Esophagus squamous epithelium (tissue), 5 donors: ENCODE data around the gene KLHL29. TPM values are rescaled to one million over a fixed set of nuclear protein-coding genes. Genes with fewer than 3 reads are reported as not detected.

Source experiments
- DNase-seq: peaks from one replicate; lab custom pipeline; 2025; lab: John Stamatoyannopoulos, UW
- H3K27ac ChIP-seq, 4 donors: fragments of 200-600 bp; sonication (generic); one replicate each; pipeline ENCODE4 v1.5.1; 2016 to 2019; ENCODE audit warnings: mild to moderate bottlenecking in 1 of 4
- H3K27me3 ChIP-seq, 4 donors: fragments of 200-600 bp; sonication (generic); 1 replicate in 3 of 4; 2 replicates in 1 of 4; pipeline versions ENCODE4 v1.5.1 to v1.6.0; 2017 to 2021; ENCODE audit warnings: antibody characterized with exemption in 1 of 4
- H3K36me3 ChIP-seq, 3 donors: fragments of 200-600 bp; sonication (generic); one replicate each; pipeline ENCODE4 v1.5.1; 2016 to 2019
- H3K4me1 ChIP-seq, 3 donors: fragments of 200-600 bp; sonication (generic); one replicate each; pipeline ENCODE4 v1.5.1; 2017 to 2019
- H3K4me3 ChIP-seq, 4 donors: fragments of 200-600 bp; sonication (generic); 1 replicate in 3 of 4; 2 replicates in 1 of 4; pipeline ENCODE4 v1.5.1; 2016 to 2019; ENCODE audit warnings: mild to moderate bottlenecking in 2 of 4, moderate library complexity in 1 of 4
- H3K9me3 ChIP-seq, 3 donors: fragments of 200-600 bp; sonication (generic); one replicate each; pipeline ENCODE4 v1.5.1; 2016 to 2019
- POLR2A ChIP-seq, 4 donors: fragments of 450-650 bp; IDR thresholded peaks; one replicate each; pipeline ENCODE4 v1.6.1; 2017; ENCODE audit warnings: antibody characterized with exemption in 4 of 4, mild to moderate bottlenecking in 4 of 4, moderate library complexity in 3 of 4
- WGBS, 2 donors: methylation state at CpG; one replicate each; pipeline ENCODE4 v1.1.5; 2018; 5-methylcytosine and 5-hydroxymethylcytosine counted together
- intact Hi-C: fragments of 100-400 bp; cut with DNase I; formaldehyde crosslinking; loops from one replicate; pipeline ENCODE4 v1.15.0; 2022
- total RNA-seq, 4 donors: library from RNA; depleted of rRNA; stranded (reverse); fragments of >200 nt; gene quantifications; one replicate each; pipeline ENCODE4 v1.1.0, GENCODE V29; 2016
- TF ChIP-seq, protein P1 (sequence below), 6 experiments: fragments of 450-650 bp in 4 of 6; fragments of 200-600 bp in 2 of 6; sonication (generic) in 2 of 6; IDR thresholded peaks; one replicate each; pipeline ENCODE4 v1.5.1; 2016 to 2019; ENCODE audit warnings: antibody characterized with exemption in 6 of 6, mild to moderate bottlenecking in 4 of 6, moderate library complexity in 4 of 6
- donor health status: DM: yes; HTN: yes; CAD: no.

The KLHL29 gene
- total RNA-seq, 4 donors from 2014 or later, result 3.4 to 11.8 (median 5.9) TPM

DNA sequence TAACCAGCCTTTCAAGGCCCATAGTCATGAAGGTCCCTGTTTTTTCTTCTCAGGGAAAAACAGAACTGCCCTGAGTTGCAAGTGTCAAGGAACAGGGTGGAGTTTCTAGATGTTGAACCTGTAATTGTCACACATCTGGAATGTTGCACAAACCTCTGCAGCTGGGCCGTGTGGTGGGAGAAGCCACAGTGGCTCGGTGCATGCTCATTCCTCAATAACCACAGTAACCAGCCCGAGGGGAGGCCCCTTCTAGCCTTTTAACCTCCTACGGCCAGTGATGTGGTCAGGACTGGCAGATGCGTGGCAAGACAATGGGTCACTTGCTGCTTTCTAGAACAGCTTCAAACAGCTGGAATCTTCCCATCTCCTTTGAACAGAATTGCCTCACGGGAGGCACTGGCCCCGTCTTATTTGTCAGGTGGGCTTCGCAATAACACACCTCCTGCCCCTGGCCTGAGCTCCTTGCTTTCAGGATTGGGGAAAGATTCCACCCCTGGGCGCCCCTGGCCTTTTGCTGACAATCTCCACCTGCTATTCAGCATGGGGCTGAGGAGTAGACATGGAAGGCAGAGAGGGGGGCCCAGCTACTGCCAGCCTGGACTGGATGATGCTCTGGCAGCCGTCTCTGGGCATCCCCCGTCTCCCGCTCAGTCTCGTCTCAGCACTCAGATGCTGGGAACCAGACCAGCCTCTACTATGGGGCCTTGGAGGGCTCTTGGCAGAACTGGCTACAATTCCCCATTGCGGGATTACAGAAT, 102.9 kb downstream of the KLHL29 start:
- intact Hi-C loops, result no loop called here
- Histone ChIP-seq H3K27ac (no peak overlapping the region), H3K4me1 (peaks cover 0 to 27% (median 5%) of the 10 kb centered on the region in 3 donors), H3K36me3 (no peaks in the 10 kb centered on the region), H3K4me3 (no peak overlapping the region), H3K27me3 (no peaks in the 10 kb centered on the region), H3K9me3 (no peaks in the 10 kb centered on the region)
- TF ChIP-seq, protein P1, sequence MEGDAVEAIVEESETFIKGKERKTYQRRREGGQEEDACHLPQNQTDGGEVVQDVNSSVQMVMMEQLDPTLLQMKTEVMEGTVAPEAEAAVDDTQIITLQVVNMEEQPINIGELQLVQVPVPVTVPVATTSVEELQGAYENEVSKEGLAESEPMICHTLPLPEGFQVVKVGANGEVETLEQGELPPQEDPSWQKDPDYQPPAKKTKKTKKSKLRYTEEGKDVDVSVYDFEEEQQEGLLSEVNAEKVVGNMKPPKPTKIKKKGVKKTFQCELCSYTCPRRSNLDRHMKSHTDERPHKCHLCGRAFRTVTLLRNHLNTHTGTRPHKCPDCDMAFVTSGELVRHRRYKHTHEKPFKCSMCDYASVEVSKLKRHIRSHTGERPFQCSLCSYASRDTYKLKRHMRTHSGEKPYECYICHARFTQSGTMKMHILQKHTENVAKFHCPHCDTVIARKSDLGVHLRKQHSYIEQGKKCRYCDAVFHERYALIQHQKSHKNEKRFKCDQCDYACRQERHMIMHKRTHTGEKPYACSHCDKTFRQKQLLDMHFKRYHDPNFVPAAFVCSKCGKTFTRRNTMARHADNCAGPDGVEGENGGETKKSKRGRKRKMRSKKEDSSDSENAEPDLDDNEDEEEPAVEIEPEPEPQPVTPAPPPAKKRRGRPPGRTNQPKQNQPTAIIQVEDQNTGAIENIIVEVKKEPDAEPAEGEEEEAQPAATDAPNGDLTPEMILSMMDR (IDR thresholded peaks at IDR 0.05), result no peak
- TF ChIP-seq POLR2A (IDR thresholded peaks at IDR 0.05), result no peak
- 87% methylated on average over 3 of the region's 14 CpGs; no CpG with 5 or more reads in 1 of the 2 donors for WGBS, 2 donors
- no peak for DNase-seq

DNA sequence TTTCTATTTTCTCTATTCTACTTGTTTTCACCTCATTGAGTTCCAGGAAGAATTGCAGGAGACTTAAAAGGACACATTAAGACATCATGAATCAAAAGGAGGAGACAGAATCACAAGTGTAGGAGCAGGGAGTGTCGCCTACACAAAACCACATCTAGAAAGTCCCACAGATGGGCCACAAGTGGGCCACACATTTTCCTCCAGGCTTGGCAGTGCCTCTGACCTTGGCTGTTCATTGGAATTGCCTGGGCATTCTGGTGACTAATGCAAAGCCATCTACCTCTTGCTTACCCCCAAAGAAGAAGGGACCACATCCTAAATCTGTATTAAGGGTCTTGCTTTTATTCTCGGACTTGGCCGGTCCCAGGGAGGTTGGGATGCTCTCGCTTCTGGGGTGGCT, 103.6 kb downstream of the KLHL29 start:
- Histone ChIP-seq H3K27ac (no peak overlapping the region), H3K27me3 (no peaks in the 10 kb centered on the region), H3K36me3 (no peaks in the 10 kb centered on the region), H3K4me3 (no peak overlapping the region), H3K9me3 (no peaks in the 10 kb centered on the region), H3K4me1 (peaks cover 0 to 34% (median 5%) of the 10 kb centered on the region in 3 donors)
- 40 to 83% methylated on average over 1 to 2 of the region's 4 CpGs for WGBS, 2 donors
- no peak for TF ChIP-seq POLR2A (IDR thresholded peaks at IDR 0.05)
- TF ChIP-seq, protein P1 (IDR thresholded peaks at IDR 0.05), result no peak
- intact Hi-C loops, result no loop called here
- DNase-seq, result no peak

DNA sequence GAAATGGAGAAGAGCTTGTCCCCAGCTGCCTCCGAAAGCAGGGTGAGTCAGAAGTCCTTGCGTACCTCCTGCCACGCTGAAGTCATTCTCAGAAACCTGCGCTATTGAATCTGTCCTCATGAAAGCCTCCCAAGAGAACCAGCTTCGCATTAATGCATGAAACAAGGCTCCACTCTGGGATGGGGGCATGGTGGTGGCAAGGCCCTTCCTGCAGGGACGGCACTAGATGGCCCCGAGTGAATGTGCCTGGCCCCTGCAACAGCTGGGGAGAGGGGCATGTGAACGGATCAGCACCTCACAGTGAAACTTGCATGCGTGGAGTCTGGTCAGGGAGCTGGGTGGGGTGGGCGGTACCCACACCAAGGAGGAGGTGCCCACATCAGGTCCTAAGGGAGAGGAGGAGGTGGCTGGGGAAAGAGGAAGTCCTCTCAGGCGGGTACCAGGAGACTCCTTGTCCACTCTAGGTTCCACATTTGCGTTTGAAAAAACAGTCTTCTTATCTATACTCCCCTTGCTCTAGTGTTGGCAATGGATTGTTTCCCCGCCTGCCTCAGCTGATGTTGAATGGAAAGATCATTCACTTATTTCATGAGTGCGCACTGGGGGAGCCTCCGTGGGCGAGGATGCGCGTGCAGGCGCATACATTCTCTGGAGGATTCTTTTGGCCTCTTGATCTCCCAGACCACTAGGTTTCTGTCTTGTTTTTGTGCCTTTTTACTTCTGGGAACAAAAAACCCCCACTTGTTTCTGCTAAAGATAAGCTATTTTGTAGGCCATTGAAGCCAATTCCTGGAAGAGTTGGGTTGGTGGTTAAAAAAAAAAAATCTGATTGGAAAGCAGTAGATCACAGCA, 104.7 kb downstream of the KLHL29 start:
- no peak for TF ChIP-seq POLR2A (IDR thresholded peaks at IDR 0.05)
- TF ChIP-seq, protein P1 (IDR thresholded peaks at IDR 0.05), result no peak
- no peaks in the 10 kb centered on the region for H3K9me3 ChIP-seq
- intact Hi-C loops, result no loop called here
- H3K27me3 ChIP-seq, result no peaks in the 10 kb centered on the region
- H3K36me3 ChIP-seq, result no peaks in the 10 kb centered on the region
- DNase-seq, result no peak
- peaks cover 0 to 42% (median 5%) of the 10 kb centered on the region in 3 donors for H3K4me1 ChIP-seq
- no peak overlapping the region for H3K27ac ChIP-seq
- H3K4me3 ChIP-seq, result no peak overlapping the region
- WGBS, 2 donors, result 77 to 78% methylated on average over 13 to 16 of the region's 19 CpGs

DNA sequence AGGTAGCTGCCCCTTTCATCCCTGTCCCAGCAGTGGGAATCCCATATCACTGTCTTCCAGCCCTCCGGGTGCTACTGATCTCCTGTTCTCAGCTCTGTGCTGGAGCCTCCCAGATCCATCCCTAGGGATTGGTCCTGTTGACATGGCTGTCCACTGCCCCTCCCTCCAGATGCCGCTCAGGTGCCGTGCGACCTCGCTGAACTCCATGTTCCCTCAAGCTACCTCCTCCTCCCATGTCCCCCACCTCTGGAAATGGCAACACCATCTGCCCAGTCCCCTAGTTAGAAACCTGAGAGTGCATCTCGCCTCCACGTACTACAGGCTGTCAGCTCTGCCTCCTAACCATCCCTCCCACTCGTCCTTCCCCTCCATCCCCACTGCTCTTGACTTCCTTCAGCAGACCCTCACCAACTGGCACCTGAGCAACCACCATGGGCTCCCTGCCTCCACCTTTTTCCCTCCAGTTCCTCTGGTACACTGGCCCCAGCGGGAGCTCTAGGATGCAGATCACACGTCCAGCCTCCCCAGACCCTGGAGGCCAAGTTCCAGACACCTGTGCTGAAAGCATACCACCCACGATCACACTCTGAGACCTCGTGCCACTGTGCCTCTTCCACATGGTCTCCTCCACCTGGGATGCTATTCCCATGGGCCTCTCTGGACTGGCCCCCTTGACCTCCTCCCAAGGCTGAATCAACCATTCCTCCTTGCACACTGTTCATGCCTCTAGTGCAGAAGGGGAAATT, 106.8 kb downstream of the KLHL29 start:
- WGBS, 2 donors, result 92 to 94% methylated on average over 12 of the region's 12 CpGs
- no peaks in the 10 kb centered on the region for H3K27me3 ChIP-seq
- no peak overlapping the region for H3K4me3 ChIP-seq
- no peak overlapping the region for H3K27ac ChIP-seq
- no peaks in the 10 kb centered on the region for H3K9me3 ChIP-seq
- no peak for TF ChIP-seq POLR2A (IDR thresholded peaks at IDR 0.05)
- TF ChIP-seq, protein P1 (IDR thresholded peaks at IDR 0.05), result no peak
- peaks cover 5 to 50% (median 14%) of the 10 kb centered on the region in 3 donors for H3K4me1 ChIP-seq
- H3K36me3 ChIP-seq, result no peaks in the 10 kb centered on the region
- DNase-seq, result no peak
- intact Hi-C loops, result no loop called here
